WI38 (cell line): ENCODE data around the gene MPZL2.

ENCODE experiments used
- H3K4me3 ChIP-seq: 2 replicates; pipeline ENCODE4 v1.5.1; 2011; ENCODE audit warnings: low read depth, mild to moderate bottlenecking, control low read depth, low read length
- CTCF ChIP-seq: IDR thresholded peaks from 2 replicates; pipeline ENCODE4 v1.5.1; 2012; ENCODE audit warnings: low read depth, mild to moderate bottlenecking, control low read depth, low read length

Gene MPZL2

GRCh38 chr11:118243161-118243560 lies 20.9 kb downstream of the MPZL2 start:
- H3K4me3 ChIP-seq = no peak overlapping the region
- TF ChIP-seq CTCF = no peak

GRCh38 chr11:118241764-118242098 lies 22.4 kb downstream of the MPZL2 start:
- TF ChIP-seq CTCF = no peak
- H3K4me3 ChIP-seq = no peak overlapping the region

- H3K4me3 ChIP-seq = no peak overlapping the region
- no peak for TF ChIP-seq CTCF
Measured at GRCh38 chr11:118240999-118241763, 22.9 kb downstream of the MPZL2 start.

GRCh38 chr11:118239509-118240205 lies 24.4 kb downstream of the MPZL2 start:
- H3K4me3 ChIP-seq = no peak overlapping the region
- no peak for TF ChIP-seq CTCF

GRCh38 chr11:118238929-118239328 lies 25.2 kb downstream of the MPZL2 start:
- no peak overlapping the region for H3K4me3 ChIP-seq
- no peak for TF ChIP-seq CTCF

GRCh38 chr11:118238421-118238820 lies 25.7 kb downstream of the MPZL2 start:
- no peak for TF ChIP-seq CTCF
- H3K4me3 ChIP-seq = no peak overlapping the region

GRCh38 chr11:118236170-118236569 lies 27.9 kb downstream of the MPZL2 start:
- no peak for TF ChIP-seq CTCF
- H3K4me3 ChIP-seq = no peak overlapping the region
